ENCODE results near the gene CCDC24.
A peak's percentile ranks its signal among the peaks of the same experiment; 100 is the strongest.

Gene CCDC24

DNA sequence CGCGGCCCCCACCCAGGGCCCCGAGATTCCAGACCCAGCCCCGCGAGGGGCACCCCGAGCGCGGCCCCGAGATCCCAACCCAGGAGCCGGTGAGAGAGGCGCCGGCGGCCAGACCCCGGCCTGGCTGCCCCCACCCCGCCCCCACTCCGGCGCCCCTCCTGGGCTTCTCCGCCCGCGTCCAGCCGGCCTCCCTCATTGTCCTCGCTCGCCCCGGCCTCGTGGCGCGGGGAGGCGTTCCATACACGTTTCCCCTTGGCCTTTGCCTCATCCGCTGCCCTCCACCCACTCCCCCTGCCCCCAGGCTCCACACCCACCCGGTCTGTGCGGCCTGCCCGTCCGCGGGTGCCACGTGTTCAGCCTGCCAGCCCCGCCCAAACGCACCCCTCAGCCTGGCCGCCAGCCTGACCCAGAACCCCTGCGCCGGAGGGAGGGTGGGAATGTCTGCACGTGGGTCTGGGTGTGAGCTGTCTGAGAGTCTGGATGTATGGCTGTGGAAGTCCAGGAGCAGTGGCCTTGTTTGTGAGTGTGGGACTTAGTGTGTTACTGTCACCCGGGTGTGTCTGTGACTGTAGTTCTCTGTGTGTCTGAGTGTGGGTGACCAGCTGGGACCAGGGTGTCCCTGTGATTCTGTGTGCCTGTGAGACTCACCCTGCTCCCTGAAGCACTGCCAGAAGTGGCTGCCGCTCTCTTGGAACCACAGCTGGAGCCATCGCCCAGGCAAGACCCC lies 11.7 kb upstream of the CCDC24 start:
- no peak for TF ChIP-seq RAD21 (IDR thresholded peaks at IDR 0.05; ENCODE audit: low read depth)
- no peak for TF ChIP-seq CREB1 (IDR thresholded peaks at IDR 0.05; ENCODE audit: low read depth)
- no peak; the same call in 1 of the 2 replicates for TF ChIP-seq TAF1 (IDR thresholded peaks at IDR 0.05; ENCODE audit: low read depth)
- TF ChIP-seq, protein P1, sequence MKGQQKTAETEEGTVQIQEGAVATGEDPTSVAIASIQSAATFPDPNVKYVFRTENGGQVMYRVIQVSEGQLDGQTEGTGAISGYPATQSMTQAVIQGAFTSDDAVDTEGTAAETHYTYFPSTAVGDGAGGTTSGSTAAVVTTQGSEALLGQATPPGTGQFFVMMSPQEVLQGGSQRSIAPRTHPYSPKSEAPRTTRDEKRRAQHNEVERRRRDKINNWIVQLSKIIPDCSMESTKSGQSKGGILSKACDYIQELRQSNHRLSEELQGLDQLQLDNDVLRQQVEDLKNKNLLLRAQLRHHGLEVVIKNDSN (IDR thresholded peaks at IDR 0.05), result peak; percentile 83
- peak; percentile 39; the same call in 1 of the 2 replicates for TF ChIP-seq ZBTB7A (IDR thresholded peaks at IDR 0.05; ENCODE audit: low read depth)
- no peak for TF ChIP-seq NFIC (IDR thresholded peaks at IDR 0.05)
- TF ChIP-seq EGR1 (IDR thresholded peaks at IDR 0.05), result no peak
- TF ChIP-seq, protein P2, sequence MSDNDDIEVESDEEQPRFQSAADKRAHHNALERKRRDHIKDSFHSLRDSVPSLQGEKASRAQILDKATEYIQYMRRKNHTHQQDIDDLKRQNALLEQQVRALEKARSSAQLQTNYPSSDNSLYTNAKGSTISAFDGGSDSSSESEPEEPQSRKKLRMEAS (IDR thresholded peaks at IDR 0.05), result peak; percentile 93
- TF ChIP-seq YY1 (IDR thresholded peaks at IDR 0.05; ENCODE audit: low read depth), result no peak

DNA sequence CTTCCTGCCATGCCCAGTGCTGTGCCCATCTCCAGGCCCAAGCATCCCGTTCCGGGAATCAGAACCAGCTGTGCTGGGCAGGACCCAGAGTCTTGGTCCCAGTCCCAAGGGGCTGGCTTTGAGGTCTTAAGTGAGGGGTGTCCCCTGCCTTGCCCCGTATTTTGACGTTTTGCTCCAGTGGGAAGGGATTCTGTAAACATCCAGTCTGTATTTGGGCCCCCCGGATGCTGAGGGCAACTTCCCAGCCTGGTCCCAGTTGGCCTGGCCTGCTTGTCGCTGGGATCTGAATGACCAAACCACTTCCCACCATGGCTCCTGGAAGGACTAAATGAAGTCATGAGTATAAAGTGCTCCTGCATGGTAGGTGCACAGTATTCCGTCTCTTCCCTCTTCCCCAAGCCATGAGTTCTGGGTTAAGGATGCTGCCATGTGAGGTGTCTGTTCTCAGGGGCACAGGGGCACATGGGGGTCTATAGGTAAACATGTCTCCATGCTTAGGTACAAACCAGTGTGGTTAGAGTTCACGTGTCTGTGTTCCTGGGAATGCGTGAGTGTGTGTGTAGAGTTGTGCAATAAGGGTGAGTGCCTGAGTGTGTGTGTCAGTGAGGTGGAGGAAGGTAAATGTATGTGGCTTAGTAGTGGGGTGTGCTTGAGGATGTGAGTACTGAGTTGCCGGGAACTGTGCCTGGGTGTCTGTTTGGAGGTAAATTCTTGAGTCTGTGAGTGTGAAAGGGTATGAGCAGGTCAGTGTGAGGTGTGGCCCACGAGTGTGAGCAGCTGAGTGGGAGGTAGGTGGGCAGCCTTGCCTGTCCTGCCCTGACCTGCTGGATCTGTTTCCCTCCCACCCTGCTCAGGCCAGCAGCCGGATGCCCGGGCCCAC lies 10.9 kb upstream of the CCDC24 start:
- TF ChIP-seq ZBTB7A (IDR thresholded peaks at IDR 0.05; ENCODE audit: low read depth), result no peak
- TF ChIP-seq, protein P2 (IDR thresholded peaks at IDR 0.05), result no peak
- TF ChIP-seq RAD21 (IDR thresholded peaks at IDR 0.05; ENCODE audit: low read depth), result no peak
- TF ChIP-seq CREB1 (IDR thresholded peaks at IDR 0.05; ENCODE audit: low read depth), result no peak
- TF ChIP-seq TAF1 (IDR thresholded peaks at IDR 0.05; ENCODE audit: low read depth), result no peak
- TF ChIP-seq YY1 (IDR thresholded peaks at IDR 0.05; ENCODE audit: low read depth), result no peak
- no peak for TF ChIP-seq EGR1 (IDR thresholded peaks at IDR 0.05)
- no peak for TF ChIP-seq EP300 (IDR thresholded peaks at IDR 0.05; ENCODE audit: borderline replicate concordance)
- TF ChIP-seq CEBPB (IDR thresholded peaks at IDR 0.05), result no peak
- TF ChIP-seq NFIC (IDR thresholded peaks at IDR 0.05), result no peak
- TF ChIP-seq TEAD4 (IDR thresholded peaks at IDR 0.05), result no peak
- TF ChIP-seq, protein P3, sequence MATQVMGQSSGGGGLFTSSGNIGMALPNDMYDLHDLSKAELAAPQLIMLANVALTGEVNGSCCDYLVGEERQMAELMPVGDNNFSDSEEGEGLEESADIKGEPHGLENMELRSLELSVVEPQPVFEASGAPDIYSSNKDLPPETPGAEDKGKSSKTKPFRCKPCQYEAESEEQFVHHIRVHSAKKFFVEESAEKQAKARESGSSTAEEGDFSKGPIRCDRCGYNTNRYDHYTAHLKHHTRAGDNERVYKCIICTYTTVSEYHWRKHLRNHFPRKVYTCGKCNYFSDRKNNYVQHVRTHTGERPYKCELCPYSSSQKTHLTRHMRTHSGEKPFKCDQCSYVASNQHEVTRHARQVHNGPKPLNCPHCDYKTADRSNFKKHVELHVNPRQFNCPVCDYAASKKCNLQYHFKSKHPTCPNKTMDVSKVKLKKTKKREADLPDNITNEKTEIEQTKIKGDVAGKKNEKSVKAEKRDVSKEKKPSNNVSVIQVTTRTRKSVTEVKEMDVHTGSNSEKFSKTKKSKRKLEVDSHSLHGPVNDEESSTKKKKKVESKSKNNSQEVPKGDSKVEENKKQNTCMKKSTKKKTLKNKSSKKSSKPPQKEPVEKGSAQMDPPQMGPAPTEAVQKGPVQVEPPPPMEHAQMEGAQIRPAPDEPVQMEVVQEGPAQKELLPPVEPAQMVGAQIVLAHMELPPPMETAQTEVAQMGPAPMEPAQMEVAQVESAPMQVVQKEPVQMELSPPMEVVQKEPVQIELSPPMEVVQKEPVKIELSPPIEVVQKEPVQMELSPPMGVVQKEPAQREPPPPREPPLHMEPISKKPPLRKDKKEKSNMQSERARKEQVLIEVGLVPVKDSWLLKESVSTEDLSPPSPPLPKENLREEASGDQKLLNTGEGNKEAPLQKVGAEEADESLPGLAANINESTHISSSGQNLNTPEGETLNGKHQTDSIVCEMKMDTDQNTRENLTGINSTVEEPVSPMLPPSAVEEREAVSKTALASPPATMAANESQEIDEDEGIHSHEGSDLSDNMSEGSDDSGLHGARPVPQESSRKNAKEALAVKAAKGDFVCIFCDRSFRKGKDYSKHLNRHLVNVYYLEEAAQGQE (IDR thresholded peaks at IDR 0.05; ENCODE audit: low read depth), result no peak
- no peak for TF ChIP-seq TCF12 (IDR thresholded peaks at IDR 0.05; ENCODE audit: low read depth)
- TF ChIP-seq, protein P1 (IDR thresholded peaks at IDR 0.05), result no peak
- no peak for TF ChIP-seq FOXM1 (IDR thresholded peaks at IDR 0.05; ENCODE audit: borderline replicate concordance, low read depth)

DNA sequence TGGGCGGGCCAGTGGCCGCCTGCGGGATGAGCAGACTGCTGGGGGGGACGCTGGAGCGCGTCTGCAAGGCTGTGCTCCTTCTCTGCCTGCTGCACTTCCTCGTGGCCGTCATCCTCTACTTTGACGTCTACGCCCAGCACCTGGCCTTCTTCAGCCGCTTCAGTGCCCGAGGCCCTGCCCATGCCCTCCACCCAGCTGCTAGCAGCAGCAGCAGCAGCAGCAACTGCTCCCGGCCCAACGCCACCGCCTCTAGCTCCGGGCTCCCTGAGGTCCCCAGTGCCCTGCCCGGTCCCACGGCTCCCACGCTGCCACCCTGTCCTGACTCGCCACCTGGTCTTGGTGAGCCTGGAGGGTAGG lies 10.3 kb upstream of the CCDC24 start:
- no peak for TF ChIP-seq EGR1 (IDR thresholded peaks at IDR 0.05)
- no peak for TF ChIP-seq NFIC (IDR thresholded peaks at IDR 0.05)
- no peak for TF ChIP-seq TCF12 (IDR thresholded peaks at IDR 0.05; ENCODE audit: low read depth)
- TF ChIP-seq EP300 (IDR thresholded peaks at IDR 0.05; ENCODE audit: borderline replicate concordance), result no peak
- TF ChIP-seq RAD21 (IDR thresholded peaks at IDR 0.05; ENCODE audit: low read depth), result no peak
- TF ChIP-seq, protein P3 (IDR thresholded peaks at IDR 0.05; ENCODE audit: low read depth), result no peak
- TF ChIP-seq TEAD4 (IDR thresholded peaks at IDR 0.05), result no peak
- no peak for TF ChIP-seq CEBPB (IDR thresholded peaks at IDR 0.05)
- no peak for TF ChIP-seq FOXM1 (IDR thresholded peaks at IDR 0.05; ENCODE audit: borderline replicate concordance, low read depth)
- TF ChIP-seq ZBTB7A (IDR thresholded peaks at IDR 0.05; ENCODE audit: low read depth), result no peak
- TF ChIP-seq YY1 (IDR thresholded peaks at IDR 0.05; ENCODE audit: low read depth), result no peak
- TF ChIP-seq CREB1 (IDR thresholded peaks at IDR 0.05; ENCODE audit: low read depth), result no peak
- no peak for TF ChIP-seq TAF1 (IDR thresholded peaks at IDR 0.05; ENCODE audit: low read depth)
- TF ChIP-seq, protein P1 (IDR thresholded peaks at IDR 0.05), result no peak
- TF ChIP-seq, protein P2 (IDR thresholded peaks at IDR 0.05), result no peak

DNA sequence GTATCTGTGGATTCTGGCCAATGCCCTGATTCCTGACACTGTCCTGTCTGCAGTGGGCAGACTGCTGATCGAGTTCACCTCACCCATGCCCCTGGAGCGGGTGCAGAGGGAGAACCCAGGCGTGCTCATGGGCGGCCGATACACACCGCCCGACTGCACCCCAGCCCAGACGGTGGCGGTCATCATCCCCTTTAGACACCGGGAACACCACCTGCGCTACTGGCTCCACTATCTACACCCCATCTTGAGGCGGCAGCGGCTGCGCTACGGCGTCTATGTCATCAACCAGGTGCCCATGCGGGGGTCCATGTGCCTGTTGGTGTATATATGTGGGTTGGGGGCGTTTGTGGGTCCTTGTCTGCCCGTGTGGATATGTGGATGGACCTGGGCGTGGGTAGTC lies 9.8 kb upstream of the CCDC24 start:
- TF ChIP-seq TAF1 (IDR thresholded peaks at IDR 0.05; ENCODE audit: low read depth) (no peak), FOXM1 (IDR thresholded peaks at IDR 0.05; ENCODE audit: borderline replicate concordance, low read depth) (no peak), ZBTB7A (IDR thresholded peaks at IDR 0.05; ENCODE audit: low read depth) (no peak), EGR1 (IDR thresholded peaks at IDR 0.05) (no peak), YY1 (IDR thresholded peaks at IDR 0.05; ENCODE audit: low read depth) (no peak), CEBPB (IDR thresholded peaks at IDR 0.05) (no peak), TEAD4 (IDR thresholded peaks at IDR 0.05) (no peak), TCF12 (IDR thresholded peaks at IDR 0.05; ENCODE audit: low read depth) (no peak), NFIC (IDR thresholded peaks at IDR 0.05) (no peak), CREB1 (IDR thresholded peaks at IDR 0.05; ENCODE audit: low read depth) (no peak), EP300 (IDR thresholded peaks at IDR 0.05; ENCODE audit: borderline replicate concordance) (no peak), RAD21 (IDR thresholded peaks at IDR 0.05; ENCODE audit: low read depth) (no peak)
- TF ChIP-seq, protein P2 (IDR thresholded peaks at IDR 0.05), result no peak
- TF ChIP-seq, protein P3 (IDR thresholded peaks at IDR 0.05; ENCODE audit: low read depth), result no peak
- TF ChIP-seq, protein P1 (IDR thresholded peaks at IDR 0.05), result no peak
